Measurements from ENCODE around the gene ABHD11. TPM values are rescaled to one million over a fixed set of nuclear protein-coding genes. Genes with fewer than 3 reads are reported as not detected.

Gene ABHD11
- total and polyA plus RNA-seq, 2 experiments from 2014 or later: 30.7 to 90.9 TPM

- Histone ChIP-seq H3K4me3 (no peak overlapping the region), H3K9me2 (replicated peaks; ENCODE audit: insufficient read depth) (no peaks in the 10 kb centered on the region), H2AFZ (no peak overlapping the region), H3K27ac (no peak overlapping the region), H3K9me3 (ENCODE audit: low read depth) (no peaks in the 10 kb centered on the region), H3K27me3 (no peaks in the 10 kb centered on the region), H4K20me1 (ENCODE audit: insufficient read depth, poor library complexity, severe bottlenecking) (no peaks in the 10 kb centered on the region), H3K4me1 (ENCODE audit: insufficient read depth) (peaks cover 8% of the 10 kb centered on the region), H3K4me2 (no peak overlapping the region), H3K79me2 (peaks cover 9% of the 10 kb centered on the region), H3K36me3 (replicated peaks; ENCODE audit: insufficient read depth, low read depth) (no peaks in the 10 kb centered on the region)
- WGBS (ENCODE audit: low lambda C conversion rate, missing lambda C conversion rate): 87% methylated on average over 23 of the region's 23 CpGs
- peak; percentile 20 for DNase-seq (ENCODE audit: low spot score)
- TF ChIP-seq EZH2phosphoT487 (IDR thresholded peaks at IDR 0.05; ENCODE audit: low read depth, severe bottlenecking, unreplicated experiment) (no peak), EZH2 (IDR thresholded peaks at IDR 0.05; ENCODE audit: borderline replicate concordance) (no peak), CTCF (IDR thresholded peaks at IDR 0.05; ENCODE audit: poor library complexity) (no peak)
Observed at GRCh38 chr7:73704640-73705550, 33.7 kb downstream of the ABHD11 start.

GRCh38 chr7:73703757-73704639 is 34.6 kb downstream of the ABHD11 start:
- no peak overlapping the region for H3K27ac ChIP-seq
- H3K79me2 ChIP-seq: no peaks in the 10 kb centered on the region
- H3K4me3 ChIP-seq: no peak overlapping the region
- H3K36me3 ChIP-seq (replicated peaks; ENCODE audit: insufficient read depth, low read depth): no peaks in the 10 kb centered on the region
- H3K4me2 ChIP-seq: no peak overlapping the region
- DNase-seq (ENCODE audit: low spot score): peak; percentile 73
- H4K20me1 ChIP-seq (ENCODE audit: insufficient read depth, poor library complexity, severe bottlenecking): no peaks in the 10 kb centered on the region
- H3K27me3 ChIP-seq: no peaks in the 10 kb centered on the region
- H3K9me3 ChIP-seq (ENCODE audit: low read depth): no peaks in the 10 kb centered on the region
- 69% methylated on average over 28 of the region's 45 CpGs for WGBS (ENCODE audit: low lambda C conversion rate, missing lambda C conversion rate)
- H3K9me2 ChIP-seq (replicated peaks; ENCODE audit: insufficient read depth): no peaks in the 10 kb centered on the region
- peaks cover 8% of the 10 kb centered on the region for H3K4me1 ChIP-seq (ENCODE audit: insufficient read depth)
- no peak for TF ChIP-seq CTCF (IDR thresholded peaks at IDR 0.05; ENCODE audit: poor library complexity)
- TF ChIP-seq EZH2phosphoT487 (IDR thresholded peaks at IDR 0.05; ENCODE audit: low read depth, severe bottlenecking, unreplicated experiment): no peak
- no peak for TF ChIP-seq EZH2 (IDR thresholded peaks at IDR 0.05; ENCODE audit: borderline replicate concordance)
- H2AFZ ChIP-seq: no peak overlapping the region

- Histone ChIP-seq H3K79me2 (no peaks in the 10 kb centered on the region), H4K20me1 (ENCODE audit: insufficient read depth, poor library complexity, severe bottlenecking) (no peaks in the 10 kb centered on the region), H3K27me3 (no peaks in the 10 kb centered on the region), H2AFZ (no peak overlapping the region), H3K27ac (no peak overlapping the region), H3K4me3 (no peak overlapping the region), H3K9me2 (replicated peaks; ENCODE audit: insufficient read depth) (no peaks in the 10 kb centered on the region), H3K9me3 (ENCODE audit: low read depth) (no peaks in the 10 kb centered on the region), H3K4me2 (no peak overlapping the region), H3K36me3 (replicated peaks; ENCODE audit: insufficient read depth, low read depth) (no peaks in the 10 kb centered on the region), H3K4me1 (ENCODE audit: insufficient read depth) (peaks cover 8% of the 10 kb centered on the region)
- DNase-seq (ENCODE audit: low spot score): no peak
- no peak for TF ChIP-seq EZH2 (IDR thresholded peaks at IDR 0.05; ENCODE audit: borderline replicate concordance)
- no peak for TF ChIP-seq CTCF (IDR thresholded peaks at IDR 0.05; ENCODE audit: poor library complexity)
- TF ChIP-seq EZH2phosphoT487 (IDR thresholded peaks at IDR 0.05; ENCODE audit: low read depth, severe bottlenecking, unreplicated experiment): no peak
- WGBS (ENCODE audit: low lambda C conversion rate, missing lambda C conversion rate): 84% methylated on average over 13 of the region's 13 CpGs
Observed at GRCh38 chr7:73703225-73703624, 35.4 kb downstream of the ABHD11 start.
